GM18508 (cell line): Measurements from ENCODE around the gene LPCAT2.

Source experiments
- ATAC-seq: cut with Tn5 transposase; IDR thresholded peaks from one replicate; pipeline ENCODE4 v1.9.1; 2021; ENCODE audit warnings: moderate number of reproducible peaks; ENCODE audit not compliant: insufficient read depth, unreplicated experiment

The LPCAT2 gene

GRCh38 chr16:55508941-55509931 is at the start of gene LPCAT2:
TSS of gene LPCAT2 (plus strand) at chr16:55509072. CDS start at chr16:55509182, 110 bp downstream.
- no peak for ATAC-seq

GRCh38 chr16:55462241-55462640 is 46.6 kb upstream of the LPCAT2 start:
- ATAC-seq, result no peak

GRCh38 chr16:55464375-55464774 is 44.5 kb upstream of the LPCAT2 start:
- no peak for ATAC-seq

- peak; percentile 84 for ATAC-seq
Measured at GRCh38 chr16:55465077-55465896, 43.6 kb upstream of the LPCAT2 start.

GRCh38 chr16:55466209-55466608 is 42.7 kb upstream of the LPCAT2 start:
- no peak for ATAC-seq

GRCh38 chr16:55467898-55468297 is 41.0 kb upstream of the LPCAT2 start:
- ATAC-seq, result no peak

- no peak for ATAC-seq
Measured at GRCh38 chr16:55468352-55468990, 40.4 kb upstream of the LPCAT2 start.

- ATAC-seq, result no peak
Measured at GRCh38 chr16:55469821-55470532, 38.9 kb upstream of the LPCAT2 start.

- ATAC-seq, result no peak
Measured at GRCh38 chr16:55470533-55471371, 38.1 kb upstream of the LPCAT2 start.

- ATAC-seq, result no peak
Measured at GRCh38 chr16:55471448-55472097, 37.3 kb upstream of the LPCAT2 start.

- no peak for ATAC-seq
Measured at GRCh38 chr16:55473587-55473986, 35.3 kb upstream of the LPCAT2 start.

GRCh38 chr16:55474821-55475220 is 34.1 kb upstream of the LPCAT2 start:
- ATAC-seq, result no peak

- ATAC-seq, result no peak
Measured at GRCh38 chr16:55475919-55476318, 33.0 kb upstream of the LPCAT2 start.

GRCh38 chr16:55476625-55477533 is 32.0 kb upstream of the LPCAT2 start:
- ATAC-seq, result no peak

GRCh38 chr16:55477736-55478135 is 31.1 kb upstream of the LPCAT2 start:
- no peak for ATAC-seq

- ATAC-seq, result no peak
Measured at GRCh38 chr16:55478827-55479429, 29.9 kb upstream of the LPCAT2 start, which contains the start of gene MMP2. TSS of gene MMP2 (plus strand) at chr16:55479198. CDS start at chr16:55479480, 282 bp downstream.
